HG02973 (cell line): ENCODE results near the gene BORCS8.
"Not testable (repeated sequence)": the region's sequence is repeated elsewhere in the genome, so short reads cannot be mapped to it uniquely, and the experiment has no call there.

Experiments used
- ATAC-seq: cut with Tn5 transposase; IDR thresholded peaks from one replicate; pipeline ENCODE4 v1.9.1; 2021; ENCODE audit warnings: moderate library complexity; ENCODE audit not compliant: unreplicated experiment

The BORCS8 gene

DNA sequence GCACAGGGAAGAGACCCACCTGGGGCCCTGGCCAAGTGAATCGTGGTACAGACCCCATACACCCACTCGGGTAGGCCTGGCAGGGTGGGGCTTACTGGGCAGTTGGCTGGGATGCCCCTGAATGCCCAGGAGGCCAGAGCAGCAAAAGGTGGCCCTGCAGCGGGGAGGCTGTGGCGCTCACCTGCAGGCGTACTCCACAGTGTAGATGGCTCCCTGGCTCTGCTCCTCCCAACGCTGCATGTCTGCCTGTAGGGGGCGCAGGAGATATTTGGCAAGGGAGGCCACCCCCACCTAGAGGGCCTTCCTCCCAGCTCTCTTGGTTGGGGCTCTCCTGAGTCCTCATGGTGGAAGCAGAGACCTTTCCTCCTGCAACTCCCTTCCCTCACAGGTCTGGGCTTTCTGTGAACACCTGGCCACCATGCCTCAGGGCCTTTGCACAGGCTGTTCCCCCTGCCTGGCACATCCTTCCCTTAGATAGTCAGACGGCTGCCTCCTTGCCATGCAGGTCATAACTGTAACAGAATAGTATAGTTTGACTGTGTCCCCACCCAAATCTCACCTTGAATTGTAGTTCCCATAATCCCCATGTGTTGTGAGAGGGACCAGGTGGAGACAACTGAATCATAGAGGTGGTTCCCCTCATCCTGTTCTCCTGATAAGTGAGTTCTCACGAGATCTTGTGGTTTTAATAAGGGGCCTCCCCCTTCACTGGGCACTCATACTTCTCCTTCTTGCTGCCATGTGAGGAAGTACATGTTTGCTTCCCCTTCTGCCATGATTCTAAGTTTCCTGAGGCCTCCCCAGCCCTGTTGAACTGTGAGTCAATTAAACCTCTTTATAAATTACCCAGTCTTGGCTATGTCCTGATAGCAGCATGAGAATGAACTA is 5.9 kb downstream of the BORCS8 start:
- no peak for ATAC-seq

DNA sequence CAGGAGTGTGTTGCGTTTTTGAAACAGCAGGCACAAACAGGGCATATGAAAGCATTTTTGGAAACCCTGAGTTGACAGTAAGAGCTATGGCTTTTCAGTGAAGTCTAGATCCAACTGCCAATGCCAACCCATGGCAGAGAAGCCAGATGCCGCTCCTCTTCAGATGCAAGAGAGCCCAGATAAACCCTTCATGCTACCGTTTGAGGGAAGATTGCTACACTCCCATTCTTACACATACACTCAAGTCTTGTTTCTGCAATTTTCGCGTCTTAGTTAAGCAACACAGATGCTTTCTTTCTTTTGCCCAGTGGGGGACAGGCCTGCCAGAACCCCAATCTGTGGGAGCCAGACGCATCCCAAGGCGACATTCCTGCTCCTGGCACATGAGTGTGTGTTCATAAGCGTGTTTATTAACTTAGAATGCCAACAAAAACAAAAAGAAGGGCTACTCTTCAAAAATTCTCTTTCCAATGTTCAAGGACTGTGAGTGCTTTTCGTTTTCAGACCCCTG is 10.4 kb downstream of the BORCS8 start:
- ATAC-seq: no peak

DNA sequence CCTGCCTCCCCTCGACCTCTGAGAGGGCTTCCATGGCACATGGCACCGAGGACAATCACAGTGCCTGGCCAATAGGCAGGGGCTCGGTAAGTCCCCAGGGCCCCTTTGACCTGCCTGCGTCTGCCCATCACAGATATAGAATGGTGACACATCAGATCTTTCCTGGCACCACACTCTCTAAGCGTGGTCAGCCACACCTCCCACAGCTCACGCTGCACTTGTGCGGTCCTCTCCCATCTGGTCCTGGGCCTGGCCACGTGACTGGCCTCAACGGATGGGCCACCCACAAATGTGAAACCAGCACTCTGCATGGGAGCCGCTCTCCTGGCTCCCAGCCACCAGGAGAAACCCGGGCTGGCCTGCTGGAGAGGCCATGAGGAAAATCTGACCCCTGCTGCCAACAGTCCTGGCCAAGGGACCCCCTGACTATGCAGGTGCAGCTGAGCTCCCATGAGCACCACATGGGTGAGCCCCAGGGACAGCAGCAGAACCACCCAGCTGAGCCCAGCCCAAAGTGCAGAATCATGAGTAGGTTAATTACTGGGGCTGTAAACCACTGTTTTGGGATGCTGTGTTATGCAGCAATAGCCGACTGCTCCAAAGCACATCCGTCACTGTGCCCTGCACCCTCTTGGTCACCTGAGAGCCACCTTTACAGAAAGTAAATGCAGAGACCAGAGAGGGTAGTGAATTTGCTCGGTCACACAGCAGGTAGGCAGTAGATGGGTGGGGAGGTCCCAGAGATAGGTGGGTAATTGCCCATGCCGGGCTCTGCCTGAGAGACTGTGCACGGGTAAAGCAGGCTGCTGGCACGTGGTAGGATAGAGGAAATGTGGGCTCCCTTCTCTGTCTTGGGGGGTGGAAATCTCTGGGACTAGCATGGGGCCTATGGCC is 12.2 kb downstream of the BORCS8 start:
- no peak for ATAC-seq

DNA sequence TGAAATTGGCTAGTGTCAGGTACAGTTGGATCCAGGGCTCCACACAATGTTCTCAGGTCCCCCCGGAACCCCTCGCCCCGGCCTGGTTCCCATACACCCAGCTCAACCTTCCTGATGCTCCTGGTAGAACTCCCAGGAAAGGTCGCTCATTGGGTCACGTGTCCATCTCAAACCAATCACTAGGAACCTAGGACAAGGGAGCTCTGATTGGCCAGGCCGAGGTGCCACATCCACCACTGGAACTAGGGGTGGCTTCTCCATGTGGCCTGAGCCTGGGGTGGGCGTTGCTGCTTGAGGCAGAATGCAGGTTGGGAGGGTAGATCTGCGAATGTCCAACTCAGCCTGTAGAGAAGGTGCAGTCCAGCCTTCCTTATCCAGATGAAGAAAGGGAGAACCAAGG is 15.0 kb downstream of the BORCS8 start:
- no peak for ATAC-seq

DNA sequence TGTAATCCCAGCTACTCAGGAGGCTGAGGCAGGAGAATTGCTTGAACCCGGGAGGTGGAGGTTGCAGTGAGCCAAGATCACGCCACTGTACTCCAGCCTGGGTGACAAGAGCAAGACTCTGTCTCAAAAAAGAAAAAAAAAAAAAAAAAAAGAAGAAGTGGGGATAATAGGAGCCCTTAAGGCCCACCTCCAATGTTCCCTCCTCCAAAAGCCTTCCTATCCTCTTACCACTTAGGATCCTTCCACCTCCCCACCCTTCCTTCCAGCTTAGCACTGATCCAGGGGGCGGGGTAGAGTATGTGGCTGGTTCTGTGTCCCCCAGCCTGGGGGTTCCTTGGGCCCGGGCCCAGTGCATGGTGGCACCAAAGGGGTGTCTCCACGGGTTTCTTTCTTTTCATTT is 18.7 kb downstream of the BORCS8 start:
- ATAC-seq: not testable (repeated sequence)

DNA sequence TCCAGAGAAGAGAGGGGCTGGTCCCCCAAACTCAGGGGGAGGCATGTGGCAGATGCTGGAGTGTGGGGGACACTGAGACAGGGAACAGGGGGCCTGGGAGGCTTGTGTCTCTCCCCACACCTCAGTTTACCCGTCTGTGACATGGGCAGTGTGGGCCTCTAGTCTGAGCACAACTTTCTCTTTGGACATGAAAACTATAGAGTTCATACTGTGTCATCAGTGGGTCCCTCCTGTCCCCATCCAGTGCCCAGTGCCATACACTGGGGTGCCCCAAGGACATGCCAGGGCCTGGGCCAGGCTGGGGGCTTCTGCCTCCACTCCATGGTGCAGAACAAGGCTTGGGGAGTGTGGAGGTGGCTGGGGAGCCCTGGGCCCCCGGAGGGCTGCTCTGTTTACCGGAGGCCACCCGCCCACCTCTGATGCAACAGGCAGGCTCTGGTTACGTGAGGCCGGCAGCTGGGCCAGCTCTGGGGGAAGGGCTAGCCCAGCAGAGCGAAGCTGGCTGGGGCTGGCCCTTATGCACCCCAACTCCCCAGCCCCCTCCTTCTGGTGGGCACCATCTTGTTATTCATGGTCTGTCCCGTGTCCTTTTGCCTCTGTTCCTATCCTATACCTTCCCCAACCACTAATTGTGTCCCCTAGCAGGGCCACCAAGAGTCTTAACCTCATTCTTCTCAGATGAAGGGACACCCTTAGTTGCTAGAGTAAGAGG is 20.0 kb downstream of the BORCS8 start:
- ATAC-seq: no peak

DNA sequence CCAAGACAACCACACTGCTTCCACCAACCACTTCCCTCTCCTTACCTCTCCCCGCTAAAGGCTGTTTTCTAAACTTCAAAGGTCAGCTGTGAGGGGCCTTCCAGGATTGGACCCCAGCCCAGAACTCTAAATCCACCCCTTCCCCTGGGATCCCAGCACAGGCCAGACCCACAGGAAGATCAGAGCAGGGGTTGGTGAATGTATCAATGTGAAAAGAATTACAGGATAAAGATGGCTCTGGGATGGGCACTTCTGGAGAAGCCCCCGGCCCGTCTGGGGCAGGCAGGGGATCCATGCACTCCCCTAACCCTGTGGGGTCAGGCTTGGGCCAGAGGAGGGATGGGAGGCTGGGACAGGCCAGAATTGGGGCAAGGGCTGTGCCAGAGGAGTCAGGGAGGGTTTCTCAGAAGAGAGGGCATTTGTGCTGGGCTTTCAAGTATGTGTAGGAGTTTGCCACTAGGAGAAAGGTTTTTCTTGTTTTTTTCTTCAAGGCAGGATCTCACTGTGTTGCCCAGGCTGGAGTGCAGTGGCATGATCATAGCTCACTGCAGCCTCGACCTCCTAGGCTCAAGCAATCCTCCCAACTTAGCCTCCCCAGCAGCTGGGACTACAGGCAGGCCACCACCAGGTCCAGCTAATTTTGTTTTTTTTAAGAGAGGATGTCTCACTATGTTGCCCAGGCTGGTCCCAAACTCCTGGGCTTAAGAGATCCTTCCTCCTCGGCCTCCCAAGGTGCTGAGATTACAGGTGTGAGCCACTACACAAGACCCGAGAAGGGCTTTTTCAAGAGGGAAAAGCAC is 20.9 kb downstream of the BORCS8 start:
- ATAC-seq: no peak

DNA sequence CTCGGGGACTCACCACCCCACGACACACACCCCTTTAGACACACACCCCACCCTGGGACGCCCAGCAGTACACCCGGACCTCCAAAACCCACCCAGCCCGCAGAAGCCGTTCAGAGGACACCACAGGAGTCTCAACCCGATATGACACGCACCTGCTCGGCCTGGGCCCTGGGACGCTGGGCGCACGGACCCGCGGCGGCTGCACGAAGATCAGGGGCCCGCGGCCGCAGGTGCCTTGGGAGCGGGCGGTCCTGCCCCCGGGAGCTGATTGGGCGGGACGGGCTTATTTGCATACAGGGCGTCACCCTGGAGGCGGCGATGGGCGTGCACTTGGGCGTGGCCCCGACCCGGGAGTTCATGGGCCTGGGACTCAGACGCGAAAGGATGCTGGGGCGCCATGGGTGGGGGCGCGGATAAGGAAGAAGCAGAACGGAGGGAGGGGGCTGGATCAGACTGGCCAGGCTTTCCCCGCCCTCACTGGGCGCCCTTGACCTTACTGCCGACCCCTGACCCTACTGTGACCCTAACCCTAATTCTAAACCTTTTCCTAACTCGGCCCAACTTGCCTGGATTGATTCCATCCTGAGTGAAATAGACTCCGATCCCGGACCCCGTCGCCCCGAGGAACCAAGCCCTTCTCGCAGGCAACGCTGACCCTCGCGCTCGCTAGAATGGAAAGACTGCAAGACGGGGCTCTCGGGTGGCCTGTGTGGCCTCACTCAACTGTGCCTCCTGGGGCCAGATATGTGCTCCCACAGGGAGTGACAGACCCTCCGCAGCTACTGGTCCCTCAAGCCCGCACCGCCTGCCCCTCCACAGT is 21.7 kb downstream of the BORCS8 start, which contains the start of gene MEF2B:
TSS of gene MEF2B (minus strand) at position 211 of the 820 bp plus-strand sequence. CDS start 19,528 bp downstream, outside the sequence.
- ATAC-seq: peak; percentile 79

DNA sequence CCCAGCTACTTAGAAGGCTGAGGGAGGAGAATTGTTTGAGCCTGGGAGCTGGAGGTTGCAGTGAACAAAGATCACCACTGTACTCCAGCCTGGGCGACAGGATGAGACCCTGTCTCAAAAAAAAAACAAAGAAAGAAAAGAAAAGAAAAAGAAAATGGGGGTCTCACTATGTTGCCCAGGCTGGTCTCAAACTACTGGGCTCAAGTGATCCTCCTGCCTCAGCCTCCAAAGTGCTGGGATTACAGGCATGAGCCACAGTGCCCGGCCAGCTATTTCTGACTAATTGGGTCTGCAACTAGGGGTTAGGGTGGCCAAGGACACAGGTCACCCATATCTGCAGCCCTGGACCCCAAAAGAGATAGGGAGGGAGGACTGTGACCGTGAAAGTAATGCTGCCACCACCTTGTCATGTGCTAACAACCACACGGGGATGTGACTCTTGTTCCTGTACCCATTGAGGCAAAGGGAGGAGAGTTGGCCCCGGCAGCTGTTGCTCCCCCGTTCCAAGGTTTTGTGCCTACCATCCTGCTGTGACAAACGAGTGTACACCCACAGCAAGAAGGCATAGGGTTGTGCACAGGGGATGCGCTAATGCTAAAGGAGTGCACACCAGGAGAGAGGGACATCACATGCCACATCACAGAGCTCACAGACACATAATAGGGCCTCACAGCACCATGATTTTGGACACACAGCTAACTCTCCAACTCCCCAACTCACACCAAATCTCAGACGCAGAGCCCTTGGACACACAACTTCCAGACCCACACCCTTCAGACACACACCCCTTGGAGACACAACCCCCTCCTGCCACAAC is 22.5 kb downstream of the BORCS8 start:
- no peak for ATAC-seq

DNA sequence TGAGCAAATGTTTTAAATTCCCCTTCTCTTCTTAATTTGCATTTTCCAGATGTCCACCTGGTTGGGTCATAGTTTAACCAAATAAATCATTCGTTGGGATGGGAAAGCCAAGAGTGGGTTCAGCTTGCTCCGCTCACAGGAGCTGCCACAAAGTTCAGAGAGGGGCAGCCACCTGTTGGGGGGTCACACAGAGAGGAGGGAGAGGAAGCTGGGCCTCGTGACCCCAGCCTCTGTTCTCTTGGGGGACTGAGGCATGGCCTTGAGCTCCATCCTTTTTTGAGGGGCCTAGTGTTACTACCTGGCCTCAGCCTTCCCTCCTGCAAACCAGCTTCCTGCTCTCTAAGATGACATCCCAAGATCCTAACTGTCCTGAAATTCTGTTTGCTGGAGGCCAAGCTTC is 24.3 kb downstream of the BORCS8 start:
- no peak for ATAC-seq

DNA sequence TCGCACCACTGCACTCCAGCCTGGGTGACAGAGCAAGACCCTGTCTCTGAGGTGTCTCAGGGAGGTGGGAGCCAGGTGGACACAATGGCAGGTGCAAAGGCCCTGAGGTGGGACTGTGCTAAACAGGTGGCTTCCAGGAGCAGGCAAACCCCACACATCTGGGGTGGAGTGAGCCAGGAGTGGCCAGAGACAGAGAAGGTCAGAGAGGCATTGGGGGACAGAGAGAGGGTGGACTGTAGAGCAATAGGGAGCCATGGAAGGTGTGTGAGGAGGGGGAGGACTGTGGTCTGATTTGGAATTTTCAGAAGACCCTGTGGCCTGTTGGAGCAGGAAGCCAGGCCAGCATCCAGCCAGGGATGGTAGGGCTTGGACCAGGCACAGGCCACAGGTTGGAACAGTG is 26.6 kb downstream of the BORCS8 start:
- ATAC-seq: no peak

DNA sequence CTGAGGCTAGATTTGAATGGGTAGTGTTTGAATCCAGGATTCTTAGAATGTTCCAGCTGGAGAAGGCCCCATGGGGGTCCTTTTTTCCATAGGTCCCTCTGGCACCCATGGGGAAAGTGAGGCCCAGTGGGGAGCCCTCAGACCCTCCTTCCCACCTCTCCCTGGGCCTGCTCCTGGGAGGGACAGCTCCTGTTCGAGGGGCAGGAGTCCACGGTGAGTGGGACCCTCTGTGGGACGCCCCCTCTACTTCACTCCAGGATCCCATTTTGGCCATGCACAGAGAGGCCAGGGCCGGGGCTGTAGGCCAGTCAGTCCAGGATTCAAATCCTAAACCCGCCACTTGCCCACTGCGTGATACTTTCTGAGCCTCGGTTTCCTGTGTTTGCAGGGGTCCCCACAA is 29.5 kb downstream of the BORCS8 start:
- no peak for ATAC-seq

DNA sequence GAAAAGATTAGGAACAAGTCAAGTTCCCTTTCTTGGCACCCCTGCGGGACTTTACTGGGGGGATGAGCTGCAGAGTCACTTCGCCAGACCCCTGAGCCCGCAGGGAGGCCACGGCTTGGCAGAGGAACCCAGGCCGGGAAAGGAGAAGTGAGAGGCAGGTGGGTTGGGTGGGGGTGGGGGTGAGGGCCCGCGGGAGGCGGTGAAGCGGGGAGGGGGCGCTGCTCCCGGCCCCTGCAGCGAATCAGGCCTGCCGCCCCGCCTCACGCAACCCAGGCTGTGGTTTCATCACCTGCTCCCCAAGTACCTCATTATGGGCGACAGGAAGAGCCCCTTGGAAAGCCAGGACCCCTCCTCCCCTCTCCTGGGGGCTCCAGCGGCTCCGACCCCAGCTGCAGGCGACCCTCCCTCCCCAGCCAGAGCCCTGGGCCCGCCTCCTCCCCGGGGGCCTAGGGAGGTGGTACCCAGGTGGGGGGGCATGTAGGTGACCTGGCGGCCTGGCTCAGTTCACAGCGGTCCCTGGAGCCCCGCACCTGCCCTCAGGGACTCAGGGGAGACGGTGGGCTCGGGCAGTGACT is 31.4 kb downstream of the BORCS8 start:
- ATAC-seq: no peak

DNA sequence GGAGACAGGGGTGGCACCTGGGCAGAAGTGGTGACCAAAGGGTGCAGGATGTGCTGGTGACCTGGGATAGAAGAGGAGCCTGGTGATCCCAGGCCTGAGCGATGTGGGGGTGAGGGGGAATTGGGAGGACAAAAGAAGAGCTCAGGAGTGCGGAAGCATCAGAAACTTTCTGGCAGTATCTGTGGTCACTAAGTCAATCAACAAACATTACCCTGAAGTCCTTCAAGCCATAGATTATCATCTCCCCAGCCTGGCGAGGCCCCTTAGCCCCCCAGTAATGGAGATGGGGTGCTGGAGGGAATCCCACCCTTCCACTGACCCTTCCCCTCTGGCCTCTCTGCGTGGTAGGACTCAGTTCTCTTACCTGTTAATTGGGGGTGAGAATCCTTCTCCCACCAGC is 32.4 kb downstream of the BORCS8 start:
- ATAC-seq: no peak

DNA sequence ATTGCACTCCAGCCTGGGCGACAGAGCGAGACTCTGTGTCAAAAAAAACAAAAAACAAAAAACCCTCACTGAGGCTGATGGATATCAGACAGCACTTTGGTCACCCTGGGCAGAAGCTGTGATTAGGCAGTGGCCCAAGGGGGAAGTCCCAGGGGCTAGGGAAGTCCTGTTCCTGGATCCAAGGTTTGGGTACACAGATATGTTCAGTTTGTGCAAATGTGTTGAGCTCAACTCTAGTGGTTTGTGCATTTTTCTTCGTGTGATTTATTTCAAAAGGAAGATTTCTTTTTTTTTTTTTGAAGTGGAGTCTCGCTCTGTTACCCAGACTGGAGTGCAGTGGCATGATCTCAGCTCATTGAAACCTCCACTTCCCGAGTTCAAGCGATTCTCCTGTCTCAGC is 34.1 kb downstream of the BORCS8 start:
- no peak for ATAC-seq

DNA sequence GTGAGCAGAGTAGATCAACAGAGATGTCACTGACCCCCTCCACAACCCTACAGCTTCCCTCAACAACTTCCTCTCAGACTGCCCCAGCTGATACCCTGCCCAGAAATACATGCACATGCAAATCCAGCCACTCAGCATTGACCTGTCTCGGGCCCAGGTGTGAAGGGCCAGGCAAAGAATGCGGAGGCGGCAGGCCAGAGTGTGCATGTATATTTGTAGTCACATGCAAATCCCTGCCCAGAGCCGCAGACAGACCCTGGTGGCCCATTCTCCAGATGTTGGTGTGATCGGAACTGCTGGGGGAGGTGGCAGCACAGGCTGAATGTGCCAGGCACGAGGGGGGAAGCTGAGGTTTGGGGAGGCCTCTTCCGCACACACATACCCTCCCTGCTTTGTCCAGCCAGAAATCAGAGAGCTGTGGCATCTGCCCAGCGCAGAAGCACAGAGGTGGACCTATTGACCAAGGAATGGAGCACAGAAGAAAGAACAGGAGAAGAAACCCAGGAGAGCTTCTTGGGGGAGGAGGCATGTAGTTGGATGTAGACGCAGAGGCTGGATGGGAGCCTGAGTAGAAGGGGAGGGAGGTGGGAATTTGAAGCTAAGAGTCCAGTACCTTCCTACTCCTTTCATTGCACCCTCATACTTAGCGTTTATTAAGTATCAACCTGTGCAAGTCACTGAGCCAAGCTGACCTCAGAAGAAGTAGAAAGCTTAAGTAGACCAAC is 36.3 kb downstream of the BORCS8 start:
- ATAC-seq: peak; percentile 54

DNA sequence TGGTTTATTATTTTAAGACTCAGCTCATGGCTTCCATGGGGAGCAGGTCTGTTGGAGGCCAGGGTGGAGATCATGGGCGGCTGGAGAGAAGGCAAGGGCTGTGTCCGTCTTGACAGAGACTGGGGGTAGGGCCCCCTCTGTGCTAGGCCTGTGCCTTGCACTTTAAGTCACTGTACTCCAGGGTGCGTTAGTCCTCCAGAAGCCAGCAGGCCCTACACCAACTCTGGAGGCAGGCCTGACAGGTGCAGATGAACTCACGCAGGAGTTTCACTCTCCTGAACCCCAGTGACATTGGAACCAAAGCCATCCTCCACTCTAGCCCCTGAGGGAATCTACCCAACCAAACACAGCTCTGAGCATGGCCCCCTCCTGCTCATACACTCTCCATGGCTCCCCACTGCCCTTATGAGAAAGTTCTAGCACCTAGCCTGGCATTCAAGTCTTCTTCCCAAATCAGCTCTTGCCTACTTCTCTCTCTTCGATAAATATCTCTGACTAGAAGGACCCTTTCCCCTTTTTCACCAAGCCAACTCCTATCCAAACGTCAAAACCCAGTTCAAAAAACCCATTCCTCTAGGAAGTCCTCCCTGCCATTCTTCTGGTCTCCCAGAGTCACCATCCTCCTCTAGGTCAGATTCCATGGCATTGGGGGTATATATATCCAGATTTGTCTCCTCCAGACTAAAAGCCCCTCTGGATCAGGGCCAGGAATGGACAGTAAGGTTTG is 37.0 kb downstream of the BORCS8 start:
- ATAC-seq: no peak
